CD4-positive, alpha-beta T cell (primary cell): ENCODE data around the gene DKKL1. TPM values are rescaled to one million over a fixed set of nuclear protein-coding genes. Genes with fewer than 3 reads are reported as not detected.

Experiments used
- ATAC-seq: fragments of 200-7000 bp; cut with Tn5 transposase; one replicate; pipeline ENCODE4 v1.10.0; 2022; ENCODE audit warnings: mild to moderate bottlenecking; ENCODE audit not compliant: poor library complexity
- CTCF ChIA-PET: fragments of 350-600 bp; sonication (Branson Sonifier 250); formaldehyde crosslinking; loops from one replicate; lab custom pipeline; 2021; ENCODE audit warnings: antibody characterized with exemption, inconsistent platforms; lab: Charles Lee
- POLR2A ChIA-PET: fragments of 350-600 bp; sonication (Branson Sonifier 250); formaldehyde crosslinking; loops from one replicate; lab custom pipeline; 2021; ENCODE audit warnings: antibody characterized with exemption, inconsistent platforms; lab: Charles Lee
- DNase-seq, 14 experiments: peaks; one replicate each; pipeline ENCODE4 v3.0.0-alpha.2; 2013 to 2020; ENCODE audit warnings: mixed read lengths in 2 of 14
- H3K27ac ChIP-seq, 2 donors: one replicate each; pipeline versions ENCODE4 v1.5.1 to v1.7.0; 2013; ENCODE audit warnings: low read length in 2 of 2, low read depth in 1 of 2, mild to moderate bottlenecking in 1 of 2
- H3K27me3 ChIP-seq, 2 experiments: 1 replicate in 1 of 2; 2 replicates in 1 of 2; pipeline versions ENCODE4 v1.6.1 to v1.7.0; 2013; ENCODE audit warnings: low read length in 2 of 2, control low read depth in 1 of 2, mild to moderate bottlenecking in 1 of 2, moderate library complexity in 1 of 2; ENCODE audit not compliant: insufficient read depth in 2 of 2, control insufficient read depth in 1 of 2
- H3K36me3 ChIP-seq: one replicate; pipeline ENCODE4 v1.6.1; 2013; ENCODE audit warnings: low read length, control low read depth; ENCODE audit not compliant: insufficient read depth
- H3K4me1 ChIP-seq: one replicate; pipeline ENCODE4 v1.6.1; 2013; ENCODE audit warnings: low read length, control low read depth; ENCODE audit not compliant: insufficient read depth
- H3K4me3 ChIP-seq: one replicate; pipeline ENCODE4 v1.5.1; 2013; ENCODE audit warnings: mild to moderate bottlenecking, low read length, moderate library complexity
- H3K9me3 ChIP-seq, 2 experiments: 1 replicate in 1 of 2; 2 replicates in 1 of 2; pipeline versions ENCODE4 v1.6.1 to v1.7.0; 2013; ENCODE audit warnings: low read length in 2 of 2, mild to moderate bottlenecking in 2 of 2, control low read depth in 1 of 2, moderate library complexity in 1 of 2; ENCODE audit not compliant: control insufficient read depth in 1 of 2, insufficient read depth in 1 of 2
- H3K27ac Mint-ChIP-seq: one replicate; pipeline ENCODE4 v1.8.0; 2020; ENCODE audit warnings: mixed read lengths
- H3K27me3 Mint-ChIP-seq: one replicate; pipeline ENCODE4 v1.8.0; 2021; ENCODE audit warnings: mixed read lengths
- H3K36me3 Mint-ChIP-seq: one replicate; pipeline ENCODE4 v1.8.0; 2021; ENCODE audit warnings: low read depth, mixed read lengths
- H3K4me1 Mint-ChIP-seq: one replicate; pipeline ENCODE4 v1.8.0; 2021; ENCODE audit warnings: low read depth, mixed read lengths
- H3K4me3 Mint-ChIP-seq: one replicate; pipeline ENCODE4 v1.8.0; 2020; ENCODE audit warnings: mild to moderate bottlenecking, mixed read lengths
- H3K9me3 Mint-ChIP-seq: one replicate; pipeline ENCODE4 v1.8.0; 2020; ENCODE audit warnings: mixed read lengths
- intact Hi-C, 2 experiments: fragments of 100-400 bp; cut with DNase I in 1 of 2; cut with micrococcal nuclease in 1 of 2; formaldehyde crosslinking; loops; one replicate each; pipeline versions ENCODE4 v1.15.1 to v1.9.0; 2023 to 2025; cut with DNase I, micrococcal nuclease
- total RNA-seq, 174 experiments: library from RNA in 2 of 174; stranded (reverse) in 2 of 174; gene quantifications; one replicate each; pipeline ENCODE4 v1.2.3 and lab custom pipeline; 2021 to 2026
- TF ChIP-seq, protein P1 (sequence below): fragments of 200-600 bp; IDR thresholded peaks from one replicate; pipeline ENCODE4 v1.8.0; 2022; ENCODE audit warnings: antibody characterized with exemption, mild to moderate bottlenecking

DKKL1 gene
- total RNA-seq, 2 experiments from 2014 or later, result not detected

DNA sequence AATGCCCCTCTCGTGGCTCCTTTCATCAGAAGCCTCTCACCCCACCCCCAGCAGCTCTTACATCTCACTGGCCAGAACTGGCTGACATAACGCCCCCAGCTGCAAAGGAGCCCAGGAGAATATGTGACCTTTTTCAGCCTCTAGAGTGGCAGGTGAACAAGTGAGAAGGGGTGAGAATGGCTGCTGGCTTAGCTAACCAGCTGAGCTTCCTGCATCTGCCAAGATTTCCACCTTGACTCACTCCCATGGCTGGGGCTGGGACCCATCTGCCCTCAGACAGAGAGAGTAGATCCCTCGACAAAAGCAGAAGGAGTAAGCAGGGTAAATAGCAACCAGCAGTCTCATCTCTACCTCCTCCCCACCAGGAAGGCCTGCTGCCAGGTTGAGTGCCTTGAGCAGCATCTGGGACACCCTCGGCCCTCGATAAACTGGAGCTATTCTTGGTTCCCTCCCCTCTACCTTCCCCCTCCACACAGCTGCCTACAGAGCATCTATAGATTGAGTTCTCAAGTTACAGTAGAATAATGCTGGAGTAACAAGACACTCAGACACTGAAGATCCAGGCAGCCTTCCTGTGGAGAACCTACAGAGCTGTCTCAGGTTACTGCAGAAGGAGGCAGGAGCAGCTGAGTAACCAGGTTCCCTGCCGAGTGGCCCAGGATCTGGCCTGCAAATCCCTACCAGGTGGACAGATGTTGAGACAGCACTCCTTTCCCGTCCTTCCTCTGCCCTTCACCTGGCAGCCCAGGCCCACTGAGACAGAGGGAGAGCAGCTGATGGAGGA is 39.9 kb downstream of the DKKL1 start:
- Mint-ChIP-seq H3K27me3 (no peaks in the 10 kb centered on the region), H3K4me1 (peaks cover 44% of the 10 kb centered on the region), H3K27ac (no peak overlapping the region), H3K9me3 (no peaks in the 10 kb centered on the region), H3K36me3 (no peaks in the 10 kb centered on the region), H3K4me3 (no peak overlapping the region)
- POLR2A ChIA-PET, result no interaction called here
- TF ChIP-seq, protein P1, sequence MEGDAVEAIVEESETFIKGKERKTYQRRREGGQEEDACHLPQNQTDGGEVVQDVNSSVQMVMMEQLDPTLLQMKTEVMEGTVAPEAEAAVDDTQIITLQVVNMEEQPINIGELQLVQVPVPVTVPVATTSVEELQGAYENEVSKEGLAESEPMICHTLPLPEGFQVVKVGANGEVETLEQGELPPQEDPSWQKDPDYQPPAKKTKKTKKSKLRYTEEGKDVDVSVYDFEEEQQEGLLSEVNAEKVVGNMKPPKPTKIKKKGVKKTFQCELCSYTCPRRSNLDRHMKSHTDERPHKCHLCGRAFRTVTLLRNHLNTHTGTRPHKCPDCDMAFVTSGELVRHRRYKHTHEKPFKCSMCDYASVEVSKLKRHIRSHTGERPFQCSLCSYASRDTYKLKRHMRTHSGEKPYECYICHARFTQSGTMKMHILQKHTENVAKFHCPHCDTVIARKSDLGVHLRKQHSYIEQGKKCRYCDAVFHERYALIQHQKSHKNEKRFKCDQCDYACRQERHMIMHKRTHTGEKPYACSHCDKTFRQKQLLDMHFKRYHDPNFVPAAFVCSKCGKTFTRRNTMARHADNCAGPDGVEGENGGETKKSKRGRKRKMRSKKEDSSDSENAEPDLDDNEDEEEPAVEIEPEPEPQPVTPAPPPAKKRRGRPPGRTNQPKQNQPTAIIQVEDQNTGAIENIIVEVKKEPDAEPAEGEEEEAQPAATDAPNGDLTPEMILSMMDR, result no peak
- ATAC-seq (no peak), DNase-seq (no peak)
- Histone ChIP-seq H3K27me3 (no peaks in the 10 kb centered on the region), H3K9me3 (no peaks in the 10 kb centered on the region), H3K4me3 (no peak overlapping the region), H3K27ac (no peak overlapping the region), H3K4me1 (peaks cover 40% of the 10 kb centered on the region), H3K36me3 (no peaks in the 10 kb centered on the region)
- intact Hi-C loops, result no loop called here
- CTCF ChIA-PET, result no interaction called here

DNA sequence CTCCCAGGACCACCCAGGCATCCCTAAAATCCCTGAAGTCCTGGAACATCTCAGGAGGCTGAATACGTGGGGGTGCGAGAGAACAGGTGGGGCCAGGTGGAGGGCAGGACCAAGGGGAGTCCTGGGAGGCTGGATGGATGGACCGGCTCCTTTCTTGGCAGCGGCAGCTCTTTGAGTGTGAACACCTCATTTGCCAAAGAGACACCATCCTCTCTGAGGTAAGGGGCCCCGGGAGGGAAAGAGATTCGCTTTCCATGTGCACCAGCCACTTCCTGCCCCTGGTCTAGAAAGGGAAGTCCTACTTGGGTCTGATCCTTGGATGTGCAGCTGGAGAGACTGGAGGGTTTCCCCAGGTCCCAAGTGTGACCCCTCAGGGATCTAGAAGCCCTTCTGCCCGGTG is 43.4 kb downstream of the DKKL1 start:
- H3K4me1 Mint-ChIP-seq, result peaks cover 69% of the 10 kb centered on the region
- TF ChIP-seq, protein P1, result no peak
- H3K36me3 Mint-ChIP-seq, result no peaks in the 10 kb centered on the region
- peaks cover 65% of the 10 kb centered on the region for H3K4me1 ChIP-seq
- H3K27me3 ChIP-seq, result no peaks in the 10 kb centered on the region
- ATAC-seq (no peak), DNase-seq (no peak)
- H3K4me3 ChIP-seq, result no peak overlapping the region
- CTCF ChIA-PET, result interaction anchor here (1.8 kb wide), 1 partner anchor 16 kb away, joined by 10 read pairs; no protein-coding TSS in a partner anchor
- intact Hi-C loops, result no loop called here
- no peaks in the 10 kb centered on the region for H3K9me3 ChIP-seq
- POLR2A ChIA-PET, result interaction anchor here (0.7 kb wide), 1 partner anchor 10 kb away, joined by 3 read pairs; no protein-coding TSS in a partner anchor
- no peaks in the 10 kb centered on the region for H3K36me3 ChIP-seq
- no peaks in the 10 kb centered on the region for H3K9me3 Mint-ChIP-seq
- H3K27ac Mint-ChIP-seq, result no peak overlapping the region
- no peak overlapping the region for H3K27ac ChIP-seq
- no peaks in the 10 kb centered on the region for H3K27me3 Mint-ChIP-seq
- no peak overlapping the region for H3K4me3 Mint-ChIP-seq

DNA sequence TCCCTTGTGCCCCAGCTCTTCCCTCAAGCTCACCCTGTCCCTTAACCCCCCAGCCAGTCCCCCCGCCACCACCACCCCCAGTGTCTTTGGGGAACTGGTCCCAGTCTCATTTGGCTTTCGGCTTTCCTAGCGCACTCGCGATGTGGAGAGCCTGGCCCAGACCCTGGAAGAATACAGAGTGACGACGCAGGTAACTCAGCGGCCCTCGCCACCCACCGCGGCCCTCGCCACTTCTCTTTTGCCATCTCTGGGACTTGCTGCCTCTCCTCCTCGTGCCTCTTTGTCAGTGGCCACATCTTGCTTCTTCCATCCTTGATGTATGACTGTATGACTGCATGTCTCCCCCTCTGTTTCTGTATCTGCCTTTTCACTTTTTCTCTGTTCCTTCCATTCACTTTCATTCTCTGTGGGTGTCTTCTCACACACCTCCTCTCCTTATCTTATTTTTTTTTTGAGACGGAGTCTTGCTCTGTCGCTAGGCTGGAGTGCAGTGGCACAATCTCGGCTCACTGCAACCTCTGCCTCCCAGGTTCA is 43.9 kb downstream of the DKKL1 start:
- H3K27me3 Mint-ChIP-seq, result no peaks in the 10 kb centered on the region
- Histone ChIP-seq H3K4me1 (peaks cover 70% of the 10 kb centered on the region), H3K27ac (no peak overlapping the region), H3K4me3 (no peak overlapping the region), H3K27me3 (no peaks in the 10 kb centered on the region), H3K36me3 (no peaks in the 10 kb centered on the region), H3K9me3 (no peaks in the 10 kb centered on the region)
- ATAC-seq (no peak), DNase-seq (no peak)
- TF ChIP-seq, protein P1, result no peak
- H3K27ac Mint-ChIP-seq, result peak overlapping the region; percentile 82
- POLR2A ChIA-PET, result interaction anchor here (0.7 kb wide), 1 partner anchor 1002 kb away, joined by 3 read pairs; no protein-coding TSS in a partner anchor
- CTCF ChIA-PET, result interaction anchor here (1.8 kb wide), 1 partner anchor 16 kb away, joined by 10 read pairs; no protein-coding TSS in a partner anchor
- intact Hi-C loops, result loop anchor here in 1 of 2 experiments (2.0 kb wide), 1 partner anchor 15 kb away; the partner anchor contains the start of gene PTH2
- H3K4me1 Mint-ChIP-seq, result peaks cover 74% of the 10 kb centered on the region
- no peak overlapping the region for H3K4me3 Mint-ChIP-seq
- H3K9me3 Mint-ChIP-seq, result no peaks in the 10 kb centered on the region
- no peaks in the 10 kb centered on the region for H3K36me3 Mint-ChIP-seq
